CD4-positive, alpha-beta T cell (primary cell): ENCODE measurements around the gene SLC35A3. TPM values are rescaled to one million over a fixed set of nuclear protein-coding genes. Genes with fewer than 3 reads are reported as not detected.

Experiments used
- ATAC-seq: fragments of 200-7000 bp; cut with Tn5 transposase; one replicate; pipeline ENCODE4 v1.10.0; 2022; ENCODE audit warnings: mild to moderate bottlenecking; ENCODE audit not compliant: poor library complexity
- CTCF ChIA-PET: fragments of 350-600 bp; sonication (Branson Sonifier 250); formaldehyde crosslinking; loops from one replicate; lab custom pipeline; 2021; ENCODE audit warnings: antibody characterized with exemption, inconsistent platforms; lab: Charles Lee
- POLR2A ChIA-PET: fragments of 350-600 bp; sonication (Branson Sonifier 250); formaldehyde crosslinking; loops from one replicate; lab custom pipeline; 2021; ENCODE audit warnings: antibody characterized with exemption, inconsistent platforms; lab: Charles Lee
- DNase-seq, 14 experiments: peaks; one replicate each; pipeline ENCODE4 v3.0.0-alpha.2; 2013 to 2020; ENCODE audit warnings: mixed read lengths in 2 of 14
- H3K27ac ChIP-seq, 2 donors: one replicate each; pipeline versions ENCODE4 v1.5.1 to v1.7.0; 2013; ENCODE audit warnings: low read length in 2 of 2, low read depth in 1 of 2, mild to moderate bottlenecking in 1 of 2
- H3K27me3 ChIP-seq, 2 experiments: 1 replicate in 1 of 2; 2 replicates in 1 of 2; pipeline versions ENCODE4 v1.6.1 to v1.7.0; 2013; ENCODE audit warnings: low read length in 2 of 2, control low read depth in 1 of 2, mild to moderate bottlenecking in 1 of 2, moderate library complexity in 1 of 2; ENCODE audit not compliant: insufficient read depth in 2 of 2, control insufficient read depth in 1 of 2
- H3K36me3 ChIP-seq: one replicate; pipeline ENCODE4 v1.6.1; 2013; ENCODE audit warnings: low read length, control low read depth; ENCODE audit not compliant: insufficient read depth
- H3K4me1 ChIP-seq: one replicate; pipeline ENCODE4 v1.6.1; 2013; ENCODE audit warnings: low read length, control low read depth; ENCODE audit not compliant: insufficient read depth
- H3K4me3 ChIP-seq: one replicate; pipeline ENCODE4 v1.5.1; 2013; ENCODE audit warnings: mild to moderate bottlenecking, low read length, moderate library complexity
- H3K9me3 ChIP-seq, 2 experiments: 1 replicate in 1 of 2; 2 replicates in 1 of 2; pipeline versions ENCODE4 v1.6.1 to v1.7.0; 2013; ENCODE audit warnings: low read length in 2 of 2, mild to moderate bottlenecking in 2 of 2, control low read depth in 1 of 2, moderate library complexity in 1 of 2; ENCODE audit not compliant: control insufficient read depth in 1 of 2, insufficient read depth in 1 of 2
- H3K27ac Mint-ChIP-seq: one replicate; pipeline ENCODE4 v1.8.0; 2020; ENCODE audit warnings: mixed read lengths
- H3K27me3 Mint-ChIP-seq: one replicate; pipeline ENCODE4 v1.8.0; 2021; ENCODE audit warnings: mixed read lengths
- H3K36me3 Mint-ChIP-seq: one replicate; pipeline ENCODE4 v1.8.0; 2021; ENCODE audit warnings: low read depth, mixed read lengths
- H3K4me1 Mint-ChIP-seq: one replicate; pipeline ENCODE4 v1.8.0; 2021; ENCODE audit warnings: low read depth, mixed read lengths
- H3K4me3 Mint-ChIP-seq: one replicate; pipeline ENCODE4 v1.8.0; 2020; ENCODE audit warnings: mild to moderate bottlenecking, mixed read lengths
- H3K9me3 Mint-ChIP-seq: one replicate; pipeline ENCODE4 v1.8.0; 2020; ENCODE audit warnings: mixed read lengths
- CTCF ChIP-seq: fragments of 200-600 bp; IDR thresholded peaks from one replicate; pipeline ENCODE4 v1.8.0; 2022; ENCODE audit warnings: antibody characterized with exemption, mild to moderate bottlenecking
- intact Hi-C, 2 experiments: fragments of 100-400 bp; cut with DNase I in 1 of 2; cut with micrococcal nuclease in 1 of 2; formaldehyde crosslinking; loops; one replicate each; pipeline versions ENCODE4 v1.15.1 to v1.9.0; 2023 to 2025; cut with DNase I, micrococcal nuclease
- total RNA-seq, 174 experiments: library from RNA in 2 of 174; stranded (reverse) in 2 of 174; gene quantifications; one replicate each; pipeline ENCODE4 v1.2.3 and lab custom pipeline; 2021 to 2026

The SLC35A3 gene
- total RNA-seq, 2 experiments from 2014 or later: 20.2 to 24.6 TPM

GRCh38 chr1:99994496-99994895 lies 24.7 kb downstream of the SLC35A3 start:
- Histone ChIP-seq H3K9me3 (peaks cover 0 to 11% of the 10 kb centered on the region in 2 experiments), H3K27me3 (no peaks in the 10 kb centered on the region), H3K4me3 (no peak overlapping the region), H3K4me1 (no peaks in the 10 kb centered on the region), H3K36me3 (peaks cover 18% of the 10 kb centered on the region), H3K27ac (no peak overlapping the region)
- Mint-ChIP-seq H3K9me3 (no peaks in the 10 kb centered on the region), H3K4me3 (no peak overlapping the region), H3K36me3 (peaks cover 66% of the 10 kb centered on the region), H3K27me3 (no peaks in the 10 kb centered on the region), H3K27ac (no peak overlapping the region), H3K4me1 (peaks cover 1% of the 10 kb centered on the region)
- ChIA-PET CTCF (no interaction called here), POLR2A (no interaction called here)
- no peak for DNase-seq
- no peak for TF ChIP-seq CTCF
- no peak for ATAC-seq
- intact Hi-C loops: no loop called here

- H3K4me3 ChIP-seq: no peak overlapping the region
- H3K36me3 ChIP-seq: peaks cover 16% of the 10 kb centered on the region
- DNase-seq: no peak
- Mint-ChIP-seq H3K27ac (no peak overlapping the region), H3K36me3 (peaks cover 70% of the 10 kb centered on the region), H3K4me3 (no peak overlapping the region), H3K27me3 (no peaks in the 10 kb centered on the region), H3K9me3 (no peaks in the 10 kb centered on the region), H3K4me1 (peaks cover 11% of the 10 kb centered on the region)
- TF ChIP-seq CTCF: no peak
- H3K27me3 ChIP-seq: no peaks in the 10 kb centered on the region
- ChIA-PET POLR2A (no interaction called here), CTCF (no interaction called here)
- intact Hi-C loops: no loop called here
- no peaks in the 10 kb centered on the region for H3K9me3 ChIP-seq
- no peak for ATAC-seq
- no peak overlapping the region for H3K27ac ChIP-seq
- no peaks in the 10 kb centered on the region for H3K4me1 ChIP-seq
Observed at GRCh38 chr1:99996951-99997350, 27.2 kb downstream of the SLC35A3 start.

GRCh38 chr1:100001462-100001861 lies 31.7 kb downstream of the SLC35A3 start:
- peaks cover 4% of the 10 kb centered on the region for H3K9me3 Mint-ChIP-seq
- no peaks in the 10 kb centered on the region for H3K27me3 Mint-ChIP-seq
- Histone ChIP-seq H3K9me3 (peaks cover 0 to 10% of the 10 kb centered on the region in 2 experiments), H3K4me3 (no peak overlapping the region), H3K27me3 (no peaks in the 10 kb centered on the region), H3K4me1 (no peaks in the 10 kb centered on the region), H3K36me3 (peaks cover 9% of the 10 kb centered on the region), H3K27ac (no peak overlapping the region)
- ATAC-seq: no peak
- intact Hi-C loops: no loop called here
- H3K4me1 Mint-ChIP-seq: peaks cover 16% of the 10 kb centered on the region
- ChIA-PET CTCF (interaction anchor here (0.5 kb wide), 1 partner anchor 16 kb away, joined by 3 read pairs; no protein-coding TSS in a partner anchor), POLR2A (no interaction called here)
- H3K4me3 Mint-ChIP-seq: no peak overlapping the region
- no peak for DNase-seq
- peaks cover 71% of the 10 kb centered on the region for H3K36me3 Mint-ChIP-seq
- TF ChIP-seq CTCF: no peak
- H3K27ac Mint-ChIP-seq: no peak overlapping the region
